Keratinocyte (primary cell): ENCODE results near the gene GALNT6.

Source experiments
- EZH2 ChIP-seq: IDR thresholded peaks from one replicate; pipeline ENCODE4 v1.6.1; 2012; ENCODE audit warnings: inconsistent platforms, mild to moderate bottlenecking, low read length, moderate library complexity
- TF ChIP-seq, protein P1 (sequence below), 3 experiments: IDR thresholded peaks in 1 of 3; conservative IDR thresholded peaks in 1 of 3; optimal IDR thresholded peaks in 1 of 3; 2 replicates in 2 of 3; 3 replicates in 1 of 3; pipeline versions ENCODE3 to v1.5.1; 2011; ENCODE audit warnings: low read length in 3 of 3, mild to moderate bottlenecking in 3 of 3, moderate library complexity in 2 of 3, control low read depth in 1 of 3, inconsistent platforms in 1 of 3; ENCODE audit not compliant: insufficient read depth in 2 of 3; ENCODE audit errors: extremely low read depth in 1 of 3

DNA sequence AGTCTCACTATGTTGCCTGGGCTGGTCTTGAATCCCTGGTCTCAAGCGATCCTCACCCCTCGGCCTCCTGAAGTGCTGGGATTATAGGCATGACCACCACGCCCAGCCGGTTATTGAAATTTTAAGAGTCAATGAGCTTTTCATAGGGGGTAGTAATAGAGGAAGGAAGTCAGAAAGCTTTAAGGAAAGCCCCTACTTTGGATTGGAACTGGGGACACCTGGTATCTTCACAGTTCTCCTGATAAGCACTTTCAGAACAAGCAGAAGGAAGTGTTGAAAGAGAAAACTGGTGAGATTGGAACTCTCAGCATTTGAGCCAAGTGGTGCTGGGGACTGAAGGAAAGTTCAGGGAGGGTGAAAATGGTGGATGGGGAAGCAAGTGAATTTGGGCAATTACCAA, 38.5 kb upstream of the GALNT6 start:
- no peak for TF ChIP-seq EZH2
- TF ChIP-seq, protein P1, sequence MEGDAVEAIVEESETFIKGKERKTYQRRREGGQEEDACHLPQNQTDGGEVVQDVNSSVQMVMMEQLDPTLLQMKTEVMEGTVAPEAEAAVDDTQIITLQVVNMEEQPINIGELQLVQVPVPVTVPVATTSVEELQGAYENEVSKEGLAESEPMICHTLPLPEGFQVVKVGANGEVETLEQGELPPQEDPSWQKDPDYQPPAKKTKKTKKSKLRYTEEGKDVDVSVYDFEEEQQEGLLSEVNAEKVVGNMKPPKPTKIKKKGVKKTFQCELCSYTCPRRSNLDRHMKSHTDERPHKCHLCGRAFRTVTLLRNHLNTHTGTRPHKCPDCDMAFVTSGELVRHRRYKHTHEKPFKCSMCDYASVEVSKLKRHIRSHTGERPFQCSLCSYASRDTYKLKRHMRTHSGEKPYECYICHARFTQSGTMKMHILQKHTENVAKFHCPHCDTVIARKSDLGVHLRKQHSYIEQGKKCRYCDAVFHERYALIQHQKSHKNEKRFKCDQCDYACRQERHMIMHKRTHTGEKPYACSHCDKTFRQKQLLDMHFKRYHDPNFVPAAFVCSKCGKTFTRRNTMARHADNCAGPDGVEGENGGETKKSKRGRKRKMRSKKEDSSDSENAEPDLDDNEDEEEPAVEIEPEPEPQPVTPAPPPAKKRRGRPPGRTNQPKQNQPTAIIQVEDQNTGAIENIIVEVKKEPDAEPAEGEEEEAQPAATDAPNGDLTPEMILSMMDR (optimal IDR thresholded peaks at IDR 0.05 in 1 of 3, IDR thresholded peaks at IDR 0.05 in 1 of 3, conservative IDR thresholded peaks at IDR 0.05 in 1 of 3; ENCODE audit: extremely low read depth in 1 of 3, insufficient read depth in 2 of 3, low read length in 3 of 3) = no peak
